Activated CD4-positive, alpha-beta T cell treated with anti-CD3 and anti-CD28 coated beads, Interleukin-2, amount 10 ng/mL, durations not matched to agents 7 days and 5 days (primary cell): ENCODE data around the gene PRSS1. TPM values are rescaled to one million over a fixed set of nuclear protein-coding genes. Genes with fewer than 3 reads are reported as not detected.
A peak's percentile ranks its signal among the peaks of the same experiment; 100 is the strongest.

Experiments
- CTCF ChIA-PET: fragments of 350-600 bp; sonication (Branson Sonifier 250); formaldehyde crosslinking; loops from one replicate; lab custom pipeline; 2021; ENCODE audit warnings: antibody characterized with exemption; lab: Charles Lee
- POLR2A ChIA-PET: fragments of 350-600 bp; sonication (Branson Sonifier 250); formaldehyde crosslinking; loops from one replicate; lab custom pipeline; 2021; ENCODE audit warnings: antibody characterized with exemption; lab: Charles Lee
- DNase-seq: peaks from one replicate; pipeline ENCODE4 v3.0.0-alpha.2; 2020
- H3K27ac Mint-ChIP-seq: one replicate; pipeline ENCODE4 v1.8.0; 2021; ENCODE audit warnings: mild to moderate bottlenecking, moderate library complexity, mixed read lengths
- H3K27me3 Mint-ChIP-seq: one replicate; pipeline ENCODE4 v1.8.0; 2021; ENCODE audit warnings: mixed read lengths
- H3K36me3 Mint-ChIP-seq: one replicate; pipeline ENCODE4 v1.8.0; 2021; ENCODE audit warnings: low read depth, mixed read lengths
- H3K4me1 Mint-ChIP-seq: one replicate; pipeline ENCODE4 v1.8.0; 2021; ENCODE audit warnings: mixed read lengths
- H3K4me3 Mint-ChIP-seq: one replicate; pipeline ENCODE4 v1.8.0; 2021; ENCODE audit warnings: mild to moderate bottlenecking, moderate library complexity, mixed read lengths
- H3K9me3 Mint-ChIP-seq: one replicate; pipeline ENCODE4 v1.8.0; 2021; ENCODE audit warnings: mixed read lengths
- total RNA-seq, 2 experiments: library from RNA; stranded (reverse); gene quantifications; one replicate each; pipeline ENCODE4 v1.2.3, GENCODE V29; 2021

The PRSS1 gene
- total RNA-seq, 2 experiments from 2014 or later = not detected

GRCh38 chr7:142800088-142800487, 50.8 kb downstream of the PRSS1 start:
- no peaks in the 10 kb centered on the region for H3K9me3 Mint-ChIP-seq
- peaks cover 87% of the 10 kb centered on the region for H3K36me3 Mint-ChIP-seq
- POLR2A ChIA-PET = interaction anchor here (0.5 to 8.4 kb wide), 6 partner anchors 9 to 489 kb away, joined by 3 to 143 read pairs (median 13); no protein-coding TSS in a partner anchor
- CTCF ChIA-PET = interaction anchor here (1.5 to 5.8 kb wide), 2 partner anchors 10 to 11 kb away, joined by 5 to 104 read pairs; no protein-coding TSS in a partner anchor
- peak overlapping the region; percentile 100 for H3K27ac Mint-ChIP-seq
- H3K4me1 Mint-ChIP-seq = peaks cover 68% of the 10 kb centered on the region
- peak overlapping the region; percentile 100 for H3K4me3 Mint-ChIP-seq
- DNase-seq = no peak
- no peaks in the 10 kb centered on the region for H3K27me3 Mint-ChIP-seq

- CTCF ChIA-PET = interaction anchor here (1.2 to 5.8 kb wide), 3 partner anchors 9 to 12 kb away, joined by 5 to 104 read pairs (median 5); no protein-coding TSS in a partner anchor
- Mint-ChIP-seq H3K4me1 (peaks cover 70% of the 10 kb centered on the region), H3K27ac (peak overlapping the region; percentile 100), H3K9me3 (no peaks in the 10 kb centered on the region), H3K27me3 (no peaks in the 10 kb centered on the region), H3K36me3 (peaks cover 93% of the 10 kb centered on the region), H3K4me3 (peak overlapping the region; percentile 100)
- DNase-seq = no peak
- POLR2A ChIA-PET = interaction anchor here (1.2 to 8.4 kb wide), 3 partner anchors 8 to 15 kb away, joined by 4 to 143 read pairs (median 66); no protein-coding TSS in a partner anchor
Observed at GRCh38 chr7:142800699-142801260, 51.5 kb downstream of the PRSS1 start.

GRCh38 chr7:142801601-142802295, 52.5 kb downstream of the PRSS1 start:
- ChIA-PET POLR2A (interaction anchor here (1.2 kb wide), 1 partner anchor 16 kb away, joined by 4 read pairs; no protein-coding TSS in a partner anchor), CTCF (interaction anchor here (1.2 to 5.8 kb wide), 2 partner anchors 8 to 11 kb away, joined by 5 to 104 read pairs; no protein-coding TSS in a partner anchor)
- Mint-ChIP-seq H3K36me3 (peaks cover 88% of the 10 kb centered on the region), H3K4me3 (peak overlapping the region; percentile 100), H3K4me1 (peaks cover 80% of the 10 kb centered on the region), H3K9me3 (no peaks in the 10 kb centered on the region), H3K27me3 (no peaks in the 10 kb centered on the region), H3K27ac (peak overlapping the region; percentile 100)
- no peak for DNase-seq

GRCh38 chr7:142802301-142802700, 53.0 kb downstream of the PRSS1 start:
- H3K9me3 Mint-ChIP-seq = no peaks in the 10 kb centered on the region
- H3K27me3 Mint-ChIP-seq = no peaks in the 10 kb centered on the region
- POLR2A ChIA-PET = no interaction called here
- DNase-seq = no peak
- H3K27ac Mint-ChIP-seq = peak overlapping the region; percentile 100
- H3K36me3 Mint-ChIP-seq = peaks cover 87% of the 10 kb centered on the region
- peak overlapping the region; percentile 100 for H3K4me3 Mint-ChIP-seq
- CTCF ChIA-PET = no interaction called here
- H3K4me1 Mint-ChIP-seq = peaks cover 85% of the 10 kb centered on the region

Other genes with a start within 250 kb of the PRSS1 start
- gene PRSS2, start 21.5 kb downstream of the PRSS1 start, total RNA-seq = not detected
- gene EPHB6, start 105.6 kb downstream of the PRSS1 start, total RNA-seq = 10 to 100 TPM; 28.6 to 29.1 TPM
- under 1 TPM in 1 of 2 experiments, not detected in 1; 0.07 TPM for gene TRPV6, start 136.3 kb downstream of the PRSS1 start, total RNA-seq
- gene TRPV5, start 184.3 kb downstream of the PRSS1 start, total RNA-seq = not detected
- gene LLCFC1, start 190.0 kb downstream of the PRSS1 start, total RNA-seq = not detected
- under 1 TPM; 0.12 to 0.15 TPM for gene KEL, start 212.9 kb downstream of the PRSS1 start, total RNA-seq